Activated CD4-positive, alpha-beta T cell treated with anti-CD3 and anti-CD28 coated beads, Interleukin-2, amount 50 U/mL, for 16 hours (primary cell): ENCODE measurements around the gene PLA2G4A.

Experiments
- DNase-seq: peaks from one replicate; pipeline ENCODE4 v3.0.0-alpha.2; 2020

The PLA2G4A gene

GRCh38 chr1:187032982-187033692 is 204.4 kb downstream of the PLA2G4A start:
- no peak for DNase-seq

- no peak for DNase-seq
Observed at GRCh38 chr1:187033693-187034390, 205.1 kb downstream of the PLA2G4A start.

GRCh38 chr1:187034501-187034900 is 205.8 kb downstream of the PLA2G4A start:
- no peak for DNase-seq

DNA sequence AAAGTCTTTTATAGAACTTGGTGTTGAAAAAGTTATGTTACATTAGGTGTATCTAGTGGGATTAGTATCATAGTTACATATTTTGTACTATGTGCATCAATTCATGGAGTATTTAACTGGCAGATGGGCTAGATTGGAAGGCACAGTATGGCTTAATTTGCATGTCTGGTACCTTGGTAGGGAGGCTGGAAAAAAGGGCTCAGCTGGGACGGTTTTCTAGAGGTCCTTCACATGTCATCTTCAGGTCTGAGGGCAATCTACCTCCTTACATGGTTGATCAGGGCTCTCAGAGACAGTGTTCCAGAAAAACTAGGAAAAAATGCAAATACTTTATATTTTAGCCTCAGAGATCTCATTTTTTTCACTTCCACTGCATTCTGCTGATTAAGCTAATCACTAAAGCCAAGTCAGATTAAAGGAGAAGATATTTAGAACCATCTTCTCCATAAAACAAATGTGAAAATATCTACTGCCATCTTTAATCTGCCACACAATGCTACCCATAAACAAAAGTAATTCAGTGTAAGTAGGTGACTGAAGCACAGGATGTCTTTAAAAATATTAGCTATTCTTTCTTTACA is 209.3 kb downstream of the PLA2G4A start:
- no peak for DNase-seq
